Esophagus muscularis mucosa (tissue), 4 donors: ENCODE measurements around the gene CNTLN. TPM values are rescaled to one million over a fixed set of nuclear protein-coding genes. Genes with fewer than 3 reads are reported as not detected.

ENCODE experiments used
- DNase-seq: peaks from one replicate; pipeline ENCODE4 v3.0.0-alpha.2; 2017; ENCODE audit errors: extremely low spot score
- H3K27ac ChIP-seq, 4 donors: fragments of 200-600 bp; sonication (generic); replicated peaks in 1 of 4; 1 replicate in 3 of 4; 2 replicates in 1 of 4; pipeline ENCODE4 v1.5.1; 2016 to 2019; ENCODE audit warnings: mild to moderate bottlenecking in 1 of 4
- H3K27me3 ChIP-seq, 4 donors: fragments of 200-600 bp; sonication (generic); one replicate each; pipeline versions ENCODE4 v1.5.1 to v1.6.0; 2016 to 2019
- H3K36me3 ChIP-seq, 4 donors: fragments of 200-600 bp; sonication (generic); one replicate each; pipeline ENCODE4 v1.5.1; 2016 to 2019
- H3K4me1 ChIP-seq, 4 donors: fragments of 200-600 bp; sonication (generic); one replicate each; pipeline ENCODE4 v1.5.1; 2016 to 2019
- H3K4me3 ChIP-seq, 4 donors: fragments of 200-600 bp; sonication (generic); 1 replicate in 2 of 4; 2 replicates in 2 of 4; pipeline ENCODE4 v1.5.1; 2016 to 2019; ENCODE audit warnings: mild to moderate bottlenecking in 4 of 4, moderate library complexity in 1 of 4
- H3K9me3 ChIP-seq, 4 donors: fragments of 200-600 bp; sonication (generic); 1 replicate in 3 of 4; 2 replicates in 1 of 4; pipeline ENCODE4 v1.5.1; 2016 to 2019
- CTCF ChIP-seq, 3 experiments: fragments of 200-600 bp in 2 of 3; fragments of 450-650 bp in 1 of 3; sonication (generic) in 2 of 3; IDR thresholded peaks; one replicate each; pipeline ENCODE4 v1.5.1; 2017 to 2019; ENCODE audit warnings: antibody characterized with exemption in 3 of 3, mild to moderate bottlenecking in 2 of 3, moderate library complexity in 1 of 3
- EP300 ChIP-seq: sonication (generic); formaldehyde crosslinking; IDR thresholded peaks from one replicate; pipeline ENCODE4 v1.6.1; 2017; ENCODE audit warnings: antibody characterized with exemption
- POLR2A ChIP-seq: fragments of 450-650 bp; IDR thresholded peaks from one replicate; pipeline ENCODE4 v1.6.1; 2017; ENCODE audit warnings: antibody characterized with exemption, moderate library complexity, mild to moderate bottlenecking, low read depth
- POLR2AphosphoS5 ChIP-seq, 2 donors: sonication (generic); formaldehyde crosslinking; IDR thresholded peaks; one replicate each; pipeline ENCODE4 v1.6.1; 2017; ENCODE audit warnings: antibody characterized with exemption in 2 of 2
- WGBS: methylation state at CpG from one replicate; pipeline ENCODE4 v1.1.5; 2018; 5-methylcytosine and 5-hydroxymethylcytosine counted together
- intact Hi-C: fragments of 100-400 bp; cut with DNase I; formaldehyde crosslinking; loops from one replicate; pipeline ENCODE4 v1.15.1; 2023
- total RNA-seq, 4 donors: library from RNA; depleted of rRNA; stranded (reverse); fragments of >200 nt; gene quantifications; one replicate each; pipeline versions ENCODE4 v1.1.0 to v1.2.1, GENCODE V29; 2016

CNTLN gene
- total RNA-seq, 4 donors from 2014 or later: 9.4 to 14.1 (median 12.0) TPM

- TF ChIP-seq EP300 (no peak), POLR2A (no peak), POLR2AphosphoS5 (IDR thresholded peaks at IDR 0.05) (no peak), CTCF (IDR thresholded peaks at IDR 0.05) (no peak)
- Histone ChIP-seq H3K36me3 (no peaks in the 10 kb centered on the region), H3K4me3 (no peak overlapping the region), H3K9me3 (no peaks in the 10 kb centered on the region), H3K4me1 (no peaks in the 10 kb centered on the region), H3K27ac (no peak overlapping the region), H3K27me3 (no peaks in the 10 kb centered on the region)
- no peak for DNase-seq
- WGBS: 89% methylated on average over 7 of the region's 7 CpGs
- intact Hi-C loops: no loop called here
Observed at GRCh38 chr9:17222932-17223331, 88.1 kb downstream of the CNTLN start.

GRCh38 chr9:17225407-17225806, 90.6 kb downstream of the CNTLN start:
- Histone ChIP-seq H3K9me3 (no peaks in the 10 kb centered on the region), H3K27ac (no peak overlapping the region), H3K36me3 (no peaks in the 10 kb centered on the region), H3K4me3 (no peak overlapping the region), H3K4me1 (no peaks in the 10 kb centered on the region), H3K27me3 (no peaks in the 10 kb centered on the region)
- intact Hi-C loops: no loop called here
- WGBS: 98% methylated on average over 1 of the region's 1 CpG
- TF ChIP-seq POLR2AphosphoS5 (IDR thresholded peaks at IDR 0.05) (no peak), POLR2A (no peak), EP300 (no peak), CTCF (IDR thresholded peaks at IDR 0.05) (no peak)
- no peak for DNase-seq

GRCh38 chr9:17229945-17230560, 95.2 kb downstream of the CNTLN start:
- H3K27me3 ChIP-seq: no peaks in the 10 kb centered on the region
- H3K4me3 ChIP-seq: no peak overlapping the region
- no peak for DNase-seq
- H3K27ac ChIP-seq: no peak overlapping the region
- no peaks in the 10 kb centered on the region for H3K4me1 ChIP-seq
- TF ChIP-seq POLR2AphosphoS5 (IDR thresholded peaks at IDR 0.05) (no peak), CTCF (IDR thresholded peaks at IDR 0.05) (no peak), EP300 (no peak)
- no peaks in the 10 kb centered on the region for H3K9me3 ChIP-seq
- intact Hi-C loops: no loop called here
- WGBS: 99% methylated on average over 4 of the region's 4 CpGs
- no peaks in the 10 kb centered on the region for H3K36me3 ChIP-seq

GRCh38 chr9:17230646-17231045, 95.8 kb downstream of the CNTLN start:
- H3K4me3 ChIP-seq: no peak overlapping the region
- intact Hi-C loops: no loop called here
- no peak overlapping the region for H3K27ac ChIP-seq
- no peaks in the 10 kb centered on the region for H3K9me3 ChIP-seq
- no peaks in the 10 kb centered on the region for H3K4me1 ChIP-seq
- DNase-seq: no peak
- no peaks in the 10 kb centered on the region for H3K27me3 ChIP-seq
- WGBS: 86% methylated on average over 1 of the region's 1 CpG
- H3K36me3 ChIP-seq: no peaks in the 10 kb centered on the region
- TF ChIP-seq POLR2AphosphoS5 (IDR thresholded peaks at IDR 0.05): no peak
- no peak for TF ChIP-seq CTCF (IDR thresholded peaks at IDR 0.05)
- no peak for TF ChIP-seq POLR2A

- 67% methylated on average over 2 of the region's 2 CpGs for WGBS
- Histone ChIP-seq H3K4me3 (no peak overlapping the region), H3K27ac (no peak overlapping the region), H3K27me3 (no peaks in the 10 kb centered on the region), H3K36me3 (peaks cover 0 to 2% (median 0%) of the 10 kb centered on the region in 4 donors), H3K4me1 (no peaks in the 10 kb centered on the region), H3K9me3 (no peaks in the 10 kb centered on the region)
- TF ChIP-seq POLR2A (no peak), EP300 (no peak), POLR2AphosphoS5 (IDR thresholded peaks at IDR 0.05) (no peak), CTCF (IDR thresholded peaks at IDR 0.05) (no peak)
- DNase-seq: no peak
- intact Hi-C loops: no loop called here
Observed at GRCh38 chr9:17236147-17236546, 101.3 kb downstream of the CNTLN start.
